ENCODE results near the gene PEX11B.

PEX11B gene

GRCh38 chr1:145863282-145864018 lies 55.1 kb downstream of the PEX11B start:
- H3K4me1 Mint-ChIP-seq (ENCODE audit: low read depth in 2 of 2) = peaks cover 6 to 8% of the 10 kb centered on the region in 2 donors
- ATAC-seq (replicated peaks) (no peak), DNase-seq (no peak)
- no peak overlapping the region for H3K4me3 Mint-ChIP-seq
- no peaks in the 10 kb centered on the region for H3K9me3 Mint-ChIP-seq
- H3K27me3 Mint-ChIP-seq = peaks cover 5 to 15% of the 10 kb centered on the region in 2 donors
- peaks cover 5% of the 10 kb centered on the region for H3K36me3 Mint-ChIP-seq (ENCODE audit: insufficient read depth)
- no peak overlapping the region for H3K27ac Mint-ChIP-seq

Measured in effector memory CD8-positive, alpha-beta T cell (primary cell).